Measurements from ENCODE around the gene AFF3. TPM values are rescaled to one million over a fixed set of nuclear protein-coding genes. Genes with fewer than 3 reads are reported as not detected.

Gene AFF3
- total and polyA plus RNA-seq, 7 donors = 0.46 to 25.0 (median 18.6) TPM

- intact Hi-C loops (cut with DNase I) = no loop called here
- Histone ChIP-seq H3K36me3 (peaks cover 0 to 1% (median 0%) of the 10 kb centered on the region in 4 donors), H3K9me3 (no peaks in the 10 kb centered on the region), H3K27me3 (no peaks in the 10 kb centered on the region), H3K4me1 (peaks cover 0 to 20% (median 14%) of the 10 kb centered on the region in 4 donors), H3K27ac (peak overlapping the region in 2 of 4 donors; percentile 12 to 40), H3K4me3 (no peak overlapping the region)
- TF ChIP-seq EP300 (IDR thresholded peaks at IDR 0.05) = no peak
- TF ChIP-seq POLR2AphosphoS5 (IDR thresholded peaks at IDR 0.05) = no peak
- TF ChIP-seq CTCF (IDR thresholded peaks at IDR 0.05) = no peak
- no peak for TF ChIP-seq POLR2A (IDR thresholded peaks at IDR 0.05)
- DNase-seq = no peak
- 22 to 49% methylated on average over 2 of the region's 2 CpGs for WGBS, 2 donors
Measured at GRCh38 chr2:99571954-99572353, 570.4 kb downstream of the AFF3 start.

- Histone ChIP-seq H3K4me1 (peaks cover 0 to 20% (median 14%) of the 10 kb centered on the region in 4 donors), H3K27me3 (no peaks in the 10 kb centered on the region), H3K9me3 (no peaks in the 10 kb centered on the region), H3K27ac (no peak overlapping the region), H3K36me3 (no peaks in the 10 kb centered on the region), H3K4me3 (no peak overlapping the region)
- WGBS, 2 donors = 66 to 85% methylated on average over 4 of the region's 4 CpGs
- intact Hi-C loops (cut with DNase I) = no loop called here
- no peak for DNase-seq
- TF ChIP-seq POLR2A (IDR thresholded peaks at IDR 0.05) (no peak), POLR2AphosphoS5 (IDR thresholded peaks at IDR 0.05) (no peak), CTCF (IDR thresholded peaks at IDR 0.05) (no peak), EP300 (IDR thresholded peaks at IDR 0.05) (no peak)
Measured at GRCh38 chr2:99571533-99571932, 570.9 kb downstream of the AFF3 start.

- DNase-seq = no peak
- Histone ChIP-seq H3K27ac (no peak overlapping the region), H3K4me3 (no peak overlapping the region), H3K27me3 (no peaks in the 10 kb centered on the region), H3K9me3 (no peaks in the 10 kb centered on the region), H3K36me3 (no peaks in the 10 kb centered on the region), H3K4me1 (peaks cover 0 to 20% (median 14%) of the 10 kb centered on the region in 4 donors)
- no peak for TF ChIP-seq EP300 (IDR thresholded peaks at IDR 0.05)
- TF ChIP-seq CTCF (IDR thresholded peaks at IDR 0.05) = no peak
- no peak for TF ChIP-seq POLR2A (IDR thresholded peaks at IDR 0.05)
- TF ChIP-seq POLR2AphosphoS5 (IDR thresholded peaks at IDR 0.05) = no peak
- 77 to 88% methylated on average over 4 of the region's 4 CpGs for WGBS, 2 donors
- intact Hi-C loops (cut with DNase I) = no loop called here
Measured at GRCh38 chr2:99571021-99571420, 571.4 kb downstream of the AFF3 start.

- H3K4me1 ChIP-seq = peaks cover 0 to 20% (median 14%) of the 10 kb centered on the region in 4 donors
- peaks cover 0 to 4% (median 0%) of the 10 kb centered on the region in 4 donors for H3K36me3 ChIP-seq
- 60 to 80% methylated on average over 5 of the region's 5 CpGs for WGBS, 2 donors
- TF ChIP-seq POLR2AphosphoS5 (IDR thresholded peaks at IDR 0.05) (no peak), POLR2A (IDR thresholded peaks at IDR 0.05) (no peak), CTCF (IDR thresholded peaks at IDR 0.05) (no peak), EP300 (IDR thresholded peaks at IDR 0.05) (no peak)
- H3K27ac ChIP-seq = no peak overlapping the region
- H3K27me3 ChIP-seq = no peaks in the 10 kb centered on the region
- no peak for DNase-seq
- H3K9me3 ChIP-seq = no peaks in the 10 kb centered on the region
- intact Hi-C loops (cut with DNase I) = no loop called here
- H3K4me3 ChIP-seq = no peak overlapping the region
Measured at GRCh38 chr2:99569386-99569785, 573.0 kb downstream of the AFF3 start.

- no peak for DNase-seq
- Histone ChIP-seq H3K27ac (no peak overlapping the region), H3K4me3 (no peak overlapping the region), H3K9me3 (no peaks in the 10 kb centered on the region), H3K4me1 (no peaks in the 10 kb centered on the region), H3K36me3 (peaks cover 0 to 5% (median 0%) of the 10 kb centered on the region in 4 donors), H3K27me3 (no peaks in the 10 kb centered on the region)
- no peak for TF ChIP-seq EP300 (IDR thresholded peaks at IDR 0.05)
- TF ChIP-seq POLR2AphosphoS5 (IDR thresholded peaks at IDR 0.05) = no peak
- no peak for TF ChIP-seq POLR2A (IDR thresholded peaks at IDR 0.05)
- no peak for TF ChIP-seq CTCF (IDR thresholded peaks at IDR 0.05)
- 84 to 85% methylated on average over 7 of the region's 7 CpGs for WGBS, 2 donors
- intact Hi-C loops (cut with DNase I) = no loop called here
Measured at GRCh38 chr2:99565227-99565626, 577.2 kb downstream of the AFF3 start.
